Fibroblast of the aortic adventitia (primary cell): Measurements from ENCODE around the gene PIM3. TPM values are rescaled to one million over a fixed set of nuclear protein-coding genes. Genes with fewer than 3 reads are reported as not detected.

Experiments
- DNase-seq: peaks from one replicate; pipeline ENCODE4 v3.0.0-alpha.2; 2010; ENCODE audit warnings: low read depth
- H3K4me3 ChIP-seq: 2 replicates; pipeline ENCODE4 v1.5.1; 2011; ENCODE audit warnings: low read depth, mild to moderate bottlenecking, control low read depth, low read length, moderate library complexity
- total RNA-seq: library from RNA; depleted of rRNA; stranded (reverse); fragments of >200 nt; gene quantifications from 2 replicates; pipeline ENCODE4 v1.2.3, GENCODE V29; 2012; ENCODE audit warnings: low replicate concordance
- TF ChIP-seq, protein P1 (sequence below): IDR thresholded peaks from 2 replicates; pipeline ENCODE4 v1.5.1; 2011; ENCODE audit warnings: mild to moderate bottlenecking, low read length, control low read depth, inconsistent platforms; ENCODE audit not compliant: insufficient read depth

Gene PIM3
- total RNA-seq, 1 donor: 15.2 TPM

DNA sequence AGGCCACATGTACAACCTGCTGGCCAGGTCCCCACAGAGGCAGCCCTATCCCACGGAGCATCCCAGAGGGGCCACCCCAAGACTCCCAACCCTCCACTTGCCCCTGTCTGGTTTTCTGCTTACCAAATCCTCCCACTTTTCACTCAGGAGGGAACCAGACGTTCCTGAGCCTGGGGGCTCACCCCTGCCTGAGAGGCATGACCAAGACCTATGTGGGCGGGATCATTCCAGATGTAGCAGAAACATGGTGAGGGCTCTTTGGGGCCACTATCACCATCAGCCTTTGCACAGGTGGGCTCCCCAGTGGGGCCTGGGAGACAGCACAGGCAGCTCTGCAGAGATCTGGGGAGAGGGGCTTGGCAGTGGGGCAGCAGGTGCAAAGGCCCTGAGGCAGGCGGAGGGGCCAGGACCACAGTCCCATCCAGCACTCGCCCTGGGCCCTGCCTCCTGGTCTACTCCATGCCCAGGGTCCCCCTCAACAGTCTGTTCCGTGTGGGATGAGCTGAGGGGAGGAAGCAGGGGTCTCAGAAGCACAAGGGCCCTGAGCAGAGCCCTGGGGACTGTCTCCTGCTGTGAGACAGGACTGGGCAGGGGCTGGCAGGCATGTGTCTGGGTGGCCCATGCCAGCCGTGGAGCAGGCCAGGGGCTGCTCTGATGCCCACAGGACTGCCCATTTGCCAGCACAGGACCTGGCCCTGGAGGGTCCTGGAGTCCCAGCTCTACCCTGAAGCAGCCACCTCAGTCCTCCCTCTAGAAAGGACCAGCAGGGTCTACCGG is 9.4 kb downstream of the PIM3 start:
- TF ChIP-seq, protein P1, sequence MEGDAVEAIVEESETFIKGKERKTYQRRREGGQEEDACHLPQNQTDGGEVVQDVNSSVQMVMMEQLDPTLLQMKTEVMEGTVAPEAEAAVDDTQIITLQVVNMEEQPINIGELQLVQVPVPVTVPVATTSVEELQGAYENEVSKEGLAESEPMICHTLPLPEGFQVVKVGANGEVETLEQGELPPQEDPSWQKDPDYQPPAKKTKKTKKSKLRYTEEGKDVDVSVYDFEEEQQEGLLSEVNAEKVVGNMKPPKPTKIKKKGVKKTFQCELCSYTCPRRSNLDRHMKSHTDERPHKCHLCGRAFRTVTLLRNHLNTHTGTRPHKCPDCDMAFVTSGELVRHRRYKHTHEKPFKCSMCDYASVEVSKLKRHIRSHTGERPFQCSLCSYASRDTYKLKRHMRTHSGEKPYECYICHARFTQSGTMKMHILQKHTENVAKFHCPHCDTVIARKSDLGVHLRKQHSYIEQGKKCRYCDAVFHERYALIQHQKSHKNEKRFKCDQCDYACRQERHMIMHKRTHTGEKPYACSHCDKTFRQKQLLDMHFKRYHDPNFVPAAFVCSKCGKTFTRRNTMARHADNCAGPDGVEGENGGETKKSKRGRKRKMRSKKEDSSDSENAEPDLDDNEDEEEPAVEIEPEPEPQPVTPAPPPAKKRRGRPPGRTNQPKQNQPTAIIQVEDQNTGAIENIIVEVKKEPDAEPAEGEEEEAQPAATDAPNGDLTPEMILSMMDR: no peak
- no peak for DNase-seq
- H3K4me3 ChIP-seq: no peak overlapping the region

DNA sequence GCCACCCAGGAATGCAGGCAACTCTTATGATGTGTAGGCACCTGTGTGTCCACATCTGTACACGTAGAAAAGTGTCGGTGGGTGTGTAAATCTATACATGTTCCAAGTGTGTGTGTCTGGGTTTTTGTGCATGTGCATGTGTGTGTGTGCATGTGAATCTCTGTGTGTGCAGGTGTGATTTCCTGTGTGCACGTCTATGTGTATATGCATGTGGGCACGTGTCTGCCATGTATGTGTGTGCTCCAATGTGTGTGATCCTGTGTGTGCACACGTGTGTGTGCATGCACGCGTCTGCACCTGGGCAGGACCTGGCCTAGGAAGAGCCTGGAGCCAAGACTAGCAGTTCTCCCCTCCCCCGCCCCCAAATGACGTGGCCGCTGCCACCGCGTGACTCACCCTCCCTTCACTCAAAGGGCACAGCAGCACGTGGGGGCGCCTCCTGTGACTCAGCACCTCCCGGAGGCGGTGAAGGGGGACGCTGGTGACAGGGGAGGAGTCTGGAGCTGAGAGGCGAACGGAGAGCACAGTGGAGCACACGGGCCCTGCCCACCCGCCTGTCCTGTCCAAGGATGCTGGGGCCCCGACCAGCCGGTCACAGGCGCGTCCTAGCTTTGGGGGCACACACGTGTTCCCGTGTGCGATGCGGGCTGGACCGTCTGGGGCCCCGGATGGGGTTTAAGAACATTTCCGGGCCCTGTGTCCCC is 10.1 kb downstream of the PIM3 start:
- DNase-seq: peak; percentile 88
- TF ChIP-seq, protein P1: no peak
- peak overlapping the region; percentile 60 for H3K4me3 ChIP-seq

GRCh38 chr22:49971232-49972162 is 10.9 kb downstream of the PIM3 start:
- peak; percentile 50 for DNase-seq
- TF ChIP-seq, protein P1: no peak
- peak overlapping the region; percentile 60 for H3K4me3 ChIP-seq

- TF ChIP-seq, protein P1: no peak
- no peak overlapping the region for H3K4me3 ChIP-seq
- DNase-seq: no peak
Observed at GRCh38 chr22:49972163-49973017, 11.8 kb downstream of the PIM3 start.

- H3K4me3 ChIP-seq: no peak overlapping the region
- DNase-seq: peak; percentile 37
- TF ChIP-seq, protein P1: no peak
Observed at GRCh38 chr22:49973018-49973961, 12.7 kb downstream of the PIM3 start.
